Epithelial cell of esophagus (primary cell): ENCODE results near the gene TMEM18.

Source experiments
- DNase-seq: peaks from one replicate; pipeline ENCODE4 v3.0.0; 2010; ENCODE audit warnings: low read depth
- H3K4me3 ChIP-seq: 2 replicates; pipeline ENCODE4 v1.5.1; 2011; ENCODE audit warnings: mild to moderate bottlenecking, low read length, control low read depth
- CTCF ChIP-seq: IDR thresholded peaks from 2 replicates; pipeline ENCODE4 v1.5.1; 2011; ENCODE audit warnings: low read depth, mild to moderate bottlenecking, low read length, control low read depth, inconsistent platforms; ENCODE audit not compliant: insufficient read depth; ENCODE audit errors: missing control alignments

TMEM18 gene

DNA sequence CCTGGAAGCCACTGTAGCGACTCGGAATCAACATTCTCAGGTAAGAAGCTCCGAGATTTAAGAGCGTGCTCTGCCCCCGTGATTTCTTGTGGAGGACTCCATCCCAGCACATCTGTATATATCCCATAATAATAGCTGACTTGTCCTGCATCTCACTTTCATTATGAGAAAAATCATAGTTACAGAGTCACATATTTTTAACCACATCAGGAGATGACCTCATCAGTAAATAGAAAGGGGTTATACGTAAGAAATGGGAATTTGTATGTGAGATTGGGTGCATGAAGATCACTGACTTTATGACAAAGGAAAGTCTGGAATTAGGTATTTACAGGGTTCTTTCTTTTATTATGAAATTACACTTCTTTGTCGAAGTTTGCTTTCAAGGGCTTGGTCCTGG lies 16.4 kb upstream of the TMEM18 start:
- TF ChIP-seq CTCF, result no peak
- no peak for DNase-seq
- H3K4me3 ChIP-seq, result no peak overlapping the region

GRCh38 chr2:692767-693166 lies 15.6 kb upstream of the TMEM18 start:
- TF ChIP-seq CTCF, result no peak
- H3K4me3 ChIP-seq, result no peak overlapping the region
- DNase-seq, result no peak

- H3K4me3 ChIP-seq, result no peak overlapping the region
- no peak for DNase-seq
- TF ChIP-seq CTCF, result no peak
Observed at GRCh38 chr2:691821-692761, 14.9 kb upstream of the TMEM18 start.

- no peak for DNase-seq
- TF ChIP-seq CTCF, result no peak
Observed at GRCh38 chr2:690799-691198, 13.6 kb upstream of the TMEM18 start.

DNA sequence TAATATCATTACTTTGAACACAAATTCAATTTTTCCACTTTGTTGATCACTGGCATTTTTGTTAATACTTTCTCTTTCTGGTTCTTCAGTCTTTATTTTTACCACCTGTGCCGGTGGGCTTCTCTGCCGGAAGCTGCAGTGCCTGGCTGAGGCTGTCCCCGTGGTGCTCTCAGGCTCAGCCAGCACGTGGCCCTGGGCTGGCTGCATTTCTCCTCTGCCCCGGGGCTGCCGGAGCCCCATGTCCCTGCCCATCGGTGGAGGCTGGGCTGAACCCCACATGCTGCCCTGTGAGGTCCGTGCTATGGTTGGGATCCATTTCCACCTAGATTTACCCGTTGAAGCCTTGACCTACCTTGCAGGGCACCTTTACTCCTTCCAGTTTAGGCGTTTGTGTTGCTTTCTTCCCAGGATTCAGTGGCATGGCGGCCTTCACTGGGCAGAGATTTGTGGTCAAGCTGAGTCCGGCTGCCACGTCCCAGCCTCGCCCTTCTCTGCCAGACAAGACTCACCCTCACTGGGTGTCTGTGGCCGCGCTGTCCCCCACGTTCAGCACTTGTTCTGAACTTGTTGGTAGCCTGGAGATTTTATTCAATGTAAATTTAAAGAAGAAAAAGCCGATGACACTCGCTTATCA lies 12.8 kb upstream of the TMEM18 start:
- no peak for DNase-seq
- H3K4me3 ChIP-seq, result no peak overlapping the region
- no peak for TF ChIP-seq CTCF

More at GRCh38 chr2:690799-691198, 13.6 kb upstream of the TMEM18 start:
- H3K4me3 ChIP-seq, result no peak overlapping the region

DNA sequence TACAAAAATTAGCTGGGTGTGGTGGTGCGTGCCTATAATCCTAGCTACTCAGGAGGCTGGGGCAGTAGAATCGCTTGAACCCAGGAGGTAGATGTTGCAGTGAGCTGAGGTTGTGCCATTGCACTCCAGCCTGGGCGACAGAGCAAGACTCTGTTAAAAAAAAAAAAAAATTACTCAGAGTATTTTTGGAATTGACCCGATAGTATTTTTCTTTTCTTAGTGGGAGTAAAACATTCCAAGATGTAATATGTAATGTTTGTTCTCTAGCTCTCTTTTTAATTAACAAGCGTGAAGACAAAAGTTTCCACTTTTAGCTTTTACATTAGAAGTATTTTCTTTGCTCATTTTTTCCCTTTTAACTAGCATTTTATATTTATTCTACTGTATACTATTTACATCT lies 12.0 kb upstream of the TMEM18 start:
- no peak for DNase-seq
- no peak for TF ChIP-seq CTCF

More for the DNA sequence above, 12.0 kb upstream of the TMEM18 start:
- no peak overlapping the region for H3K4me3 ChIP-seq
